Activated CD8-positive, alpha-beta memory T cell treated with anti-CD3 and anti-CD28 coated beads for 36 hours (primary cell): Measurements from ENCODE around the gene BCAS3. TPM values are rescaled to one million over a fixed set of nuclear protein-coding genes. Genes with fewer than 3 reads are reported as not detected.

Experiments used
- CTCF ChIA-PET: fragments of 350-600 bp; sonication (Branson Sonifier 250); formaldehyde crosslinking; loops from one replicate; lab custom pipeline; 2021; ENCODE audit warnings: antibody characterized with exemption; lab: Charles Lee
- POLR2A ChIA-PET: fragments of 350-600 bp; sonication (Branson Sonifier 250); formaldehyde crosslinking; loops from one replicate; lab custom pipeline; 2021; ENCODE audit warnings: antibody characterized with exemption; lab: Charles Lee
- total RNA-seq, 2 experiments: library from RNA; stranded (reverse); gene quantifications; one replicate each; pipeline ENCODE4 v1.2.3, GENCODE V29; 2021

BCAS3 gene
- total RNA-seq, 2 experiments from 2014 or later, result 6.9 to 9.3 TPM

GRCh38 chr17:61380836-61381525 lies 703.3 kb downstream of the BCAS3 start:
- ChIA-PET CTCF (no interaction called here), POLR2A (no interaction called here)

- CTCF ChIA-PET, result no interaction called here
- POLR2A ChIA-PET, result no interaction called here
Observed at GRCh38 chr17:61381537-61381936, 703.9 kb downstream of the BCAS3 start.

- POLR2A ChIA-PET, result no interaction called here
- CTCF ChIA-PET, result interaction anchor here (1.2 kb wide), 1 partner anchor 411 kb away, joined by 4 read pairs; no protein-coding TSS in a partner anchor
Observed at GRCh38 chr17:61382796-61383688, 705.4 kb downstream of the BCAS3 start.

GRCh38 chr17:61383689-61384201 lies 706.1 kb downstream of the BCAS3 start:
- ChIA-PET POLR2A (no interaction called here), CTCF (no interaction called here)

- ChIA-PET POLR2A (no interaction called here), CTCF (no interaction called here)
Observed at GRCh38 chr17:61384354-61384691, 706.7 kb downstream of the BCAS3 start.

GRCh38 chr17:61384692-61385576 lies 707.3 kb downstream of the BCAS3 start:
- ChIA-PET POLR2A (no interaction called here), CTCF (no interaction called here)

- ChIA-PET POLR2A (no interaction called here), CTCF (no interaction called here)
Observed at GRCh38 chr17:61385577-61386236, 708.1 kb downstream of the BCAS3 start.

- ChIA-PET CTCF (interaction anchor here (0.5 kb wide), 1 partner anchor 695 kb away, joined by 4 read pairs; no protein-coding TSS in a partner anchor), POLR2A (no interaction called here)
Observed at GRCh38 chr17:61386251-61386650, 708.6 kb downstream of the BCAS3 start.

- CTCF ChIA-PET, result no interaction called here
Observed at GRCh38 chr17:61387011-61387410, 709.4 kb downstream of the BCAS3 start.

GRCh38 chr17:61387511-61388305 lies 710.1 kb downstream of the BCAS3 start:
- POLR2A ChIA-PET, result no interaction called here

More at GRCh38 chr17:61387011-61387410, 709.4 kb downstream of the BCAS3 start:
- POLR2A ChIA-PET, result no interaction called here

GRCh38 chr17:61388561-61389356 lies 711.1 kb downstream of the BCAS3 start:
- ChIA-PET POLR2A (no interaction called here), CTCF (no interaction called here)

More at GRCh38 chr17:61387511-61388305, 710.1 kb downstream of the BCAS3 start:
- CTCF ChIA-PET, result no interaction called here

- ChIA-PET POLR2A (no interaction called here), CTCF (interaction anchor here (0.7 to 1.2 kb wide), 4 partner anchors 10 to 669 kb away, joined by 3 to 5 read pairs (median 4); partner anchors contain the start of gene TBX2)
Observed at GRCh38 chr17:61389670-61390478, 712.2 kb downstream of the BCAS3 start.

GRCh38 chr17:61390479-61390791 lies 712.8 kb downstream of the BCAS3 start:
- ChIA-PET CTCF (interaction anchor here (0.7 to 1.2 kb wide), 4 partner anchors 9 to 670 kb away, joined by 3 to 5 read pairs (median 4); partner anchors contain the start of gene TBX2), POLR2A (no interaction called here)

- POLR2A ChIA-PET, result no interaction called here
- CTCF ChIA-PET, result no interaction called here
Observed at GRCh38 chr17:61391595-61392291, 714.1 kb downstream of the BCAS3 start.

- ChIA-PET POLR2A (no interaction called here), CTCF (no interaction called here)
Observed at GRCh38 chr17:61392679-61393078, 715.0 kb downstream of the BCAS3 start.

GRCh38 chr17:61393550-61393903 lies 715.9 kb downstream of the BCAS3 start:
- ChIA-PET CTCF (interaction anchor here (1.6 kb wide), 1 partner anchor 20 kb away, joined by 3 read pairs; no protein-coding TSS in a partner anchor), POLR2A (no interaction called here)
